DMS53 treated with DMSO at 0.1 percent for 48 hours (cell line): ENCODE measurements around the gene MGRN1.

ENCODE experiments used
- DNase-seq: peaks from one replicate; lab custom pipeline; 2025; ENCODE audit not compliant: unreplicated experiment; lab: John Stamatoyannopoulos, UW

MGRN1 gene

DNA sequence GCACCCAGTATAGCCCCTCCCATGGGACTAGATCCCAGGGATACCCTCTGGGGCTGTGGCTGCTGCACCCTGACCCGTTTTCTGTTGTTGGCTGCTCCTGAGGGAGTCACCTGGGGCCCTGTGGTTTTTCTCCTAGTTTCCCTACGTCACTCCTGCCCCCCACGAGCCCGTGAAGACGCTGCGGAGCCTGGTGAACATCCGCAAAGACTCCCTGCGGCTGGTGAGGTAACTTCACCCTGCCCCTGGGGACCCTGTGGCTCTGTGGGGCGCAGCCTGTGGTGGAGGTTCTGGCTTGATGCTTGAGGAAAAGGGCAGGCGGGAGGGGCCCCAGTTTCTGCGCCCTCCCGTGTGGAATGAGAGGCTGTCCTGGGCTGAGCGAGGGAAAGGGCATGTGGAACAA is 27.2 kb downstream of the MGRN1 start:
- no peak for DNase-seq

- no peak for DNase-seq
Measured at GRCh38 chr16:4652561-4652960, 27.9 kb downstream of the MGRN1 start.

DNA sequence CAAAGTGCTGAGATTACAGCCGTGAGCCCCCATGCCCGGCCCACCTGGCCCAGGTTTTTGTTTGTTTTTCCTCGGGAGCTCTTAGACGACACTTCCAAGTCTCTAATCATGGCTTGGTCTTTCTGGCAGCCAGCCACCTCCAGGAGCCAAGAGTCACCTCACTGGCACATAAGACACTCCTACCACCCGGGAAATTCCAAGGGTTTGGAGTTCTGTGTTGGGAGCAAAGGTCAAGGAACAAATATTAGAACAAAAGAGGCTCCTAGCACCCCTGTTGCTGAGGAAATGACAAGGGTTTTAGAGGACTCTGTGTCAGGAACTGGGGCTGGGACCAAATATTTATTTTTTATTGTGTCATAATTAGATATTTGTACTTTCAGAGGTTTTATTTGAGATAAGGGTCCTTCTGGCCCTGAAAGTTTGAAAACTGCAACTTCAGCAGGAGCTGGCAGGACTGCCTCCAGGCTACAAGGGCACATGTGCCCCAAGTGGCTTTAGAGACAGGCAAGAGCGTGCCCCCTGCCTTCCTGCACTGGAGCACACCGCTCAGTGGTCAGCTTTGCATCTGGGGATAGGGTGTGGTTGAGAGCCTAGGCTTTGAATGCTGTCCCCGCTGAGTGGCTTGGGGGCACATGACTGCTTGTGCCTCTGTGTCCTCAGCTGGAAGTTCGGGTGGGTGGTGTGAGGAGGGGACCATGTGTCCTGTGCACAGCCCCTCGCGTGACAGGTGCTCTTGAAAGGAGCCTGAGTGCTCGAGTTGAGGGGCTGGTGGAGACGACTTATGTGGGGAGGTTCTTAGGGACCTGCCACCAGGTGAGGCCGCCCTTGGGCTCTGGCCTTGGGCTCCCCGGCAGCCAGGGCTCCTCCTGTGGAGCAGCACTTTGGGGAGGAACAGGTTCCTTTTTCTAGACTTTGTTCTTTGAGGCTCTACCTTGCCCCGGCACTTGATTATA is 29.7 kb downstream of the MGRN1 start:
- DNase-seq, result no peak

DNA sequence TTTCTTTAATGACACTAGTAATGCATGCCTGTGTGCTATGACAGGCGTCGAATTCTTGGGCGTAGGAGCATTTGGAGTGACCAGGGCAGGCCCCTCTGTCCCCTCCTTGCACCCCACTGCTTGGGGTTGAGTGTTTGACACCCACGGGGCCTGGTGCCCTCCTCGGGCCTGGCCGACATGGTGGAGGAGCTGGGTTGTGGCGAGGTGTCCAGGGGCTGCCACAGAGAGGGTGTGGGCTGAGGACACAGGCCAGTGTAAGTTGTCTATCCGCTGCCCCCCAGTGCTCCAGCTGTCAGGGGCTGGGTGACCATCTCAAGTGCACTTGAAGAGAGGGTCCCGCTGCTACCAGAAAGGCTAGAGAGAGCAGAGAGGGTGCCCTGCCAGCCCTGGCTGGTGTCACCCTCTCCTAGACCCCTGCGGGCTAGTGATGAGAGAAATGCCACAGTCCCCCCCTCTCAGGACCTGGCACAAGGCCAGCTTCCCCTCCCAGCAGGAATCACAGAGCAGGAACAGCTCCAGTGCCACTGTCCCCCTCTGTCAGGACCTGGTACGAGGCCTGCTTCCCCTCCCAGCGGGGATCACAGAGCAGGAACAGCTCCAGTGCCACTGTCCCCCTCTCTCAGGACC is 30.5 kb downstream of the MGRN1 start:
- DNase-seq, result no peak

GRCh38 chr16:4655801-4656200 is 31.2 kb downstream of the MGRN1 start:
- no peak for DNase-seq

GRCh38 chr16:4656221-4656620 is 31.6 kb downstream of the MGRN1 start:
- DNase-seq, result no peak

DNA sequence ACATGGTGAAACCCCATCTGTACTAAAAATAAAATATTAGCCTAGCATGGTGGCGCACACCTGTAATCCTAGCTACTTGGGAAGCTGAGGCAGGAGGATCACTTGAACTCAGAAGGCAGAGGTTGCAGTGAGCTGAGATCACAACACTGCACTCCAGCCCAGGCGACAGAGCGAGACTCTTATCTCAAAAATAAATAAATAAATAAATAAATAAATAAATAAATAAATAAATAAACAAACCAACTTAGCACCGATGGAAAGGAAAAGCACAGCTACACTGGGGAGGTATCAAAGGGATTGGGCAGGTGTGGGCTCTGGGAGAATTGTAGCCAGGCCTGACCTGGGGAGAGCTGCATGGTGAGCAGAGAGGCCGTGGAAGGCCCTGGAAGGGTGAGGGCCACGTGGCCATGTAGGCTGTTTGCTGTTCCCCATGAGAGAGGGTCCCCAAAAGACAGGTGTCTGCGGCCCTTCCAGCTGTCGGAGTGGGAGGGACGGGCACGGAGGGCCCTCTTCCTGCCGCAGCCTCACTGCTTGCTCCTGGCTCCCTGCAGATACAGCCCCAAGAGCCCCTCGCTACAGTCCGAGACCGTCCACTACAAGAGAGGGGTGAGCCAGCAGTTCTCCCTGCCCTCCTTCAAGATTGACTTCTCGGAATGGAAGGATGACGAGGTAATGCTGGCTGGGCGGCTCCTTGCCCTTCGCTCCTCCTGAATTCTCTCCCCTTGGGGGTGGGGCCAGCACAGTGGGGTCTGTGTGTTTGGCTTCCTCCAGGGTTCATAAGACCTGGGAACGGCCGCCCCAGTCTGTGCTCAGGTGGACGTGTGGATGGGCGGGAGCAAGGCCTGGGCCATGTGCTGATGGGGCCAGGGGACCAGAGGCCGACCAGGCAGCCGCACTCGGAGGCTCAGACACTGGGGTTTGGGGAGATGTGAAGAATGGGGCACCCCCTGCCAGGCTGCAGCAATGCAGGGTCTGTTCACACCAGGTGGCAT is 32.4 kb downstream of the MGRN1 start:
- DNase-seq, result no peak

DNA sequence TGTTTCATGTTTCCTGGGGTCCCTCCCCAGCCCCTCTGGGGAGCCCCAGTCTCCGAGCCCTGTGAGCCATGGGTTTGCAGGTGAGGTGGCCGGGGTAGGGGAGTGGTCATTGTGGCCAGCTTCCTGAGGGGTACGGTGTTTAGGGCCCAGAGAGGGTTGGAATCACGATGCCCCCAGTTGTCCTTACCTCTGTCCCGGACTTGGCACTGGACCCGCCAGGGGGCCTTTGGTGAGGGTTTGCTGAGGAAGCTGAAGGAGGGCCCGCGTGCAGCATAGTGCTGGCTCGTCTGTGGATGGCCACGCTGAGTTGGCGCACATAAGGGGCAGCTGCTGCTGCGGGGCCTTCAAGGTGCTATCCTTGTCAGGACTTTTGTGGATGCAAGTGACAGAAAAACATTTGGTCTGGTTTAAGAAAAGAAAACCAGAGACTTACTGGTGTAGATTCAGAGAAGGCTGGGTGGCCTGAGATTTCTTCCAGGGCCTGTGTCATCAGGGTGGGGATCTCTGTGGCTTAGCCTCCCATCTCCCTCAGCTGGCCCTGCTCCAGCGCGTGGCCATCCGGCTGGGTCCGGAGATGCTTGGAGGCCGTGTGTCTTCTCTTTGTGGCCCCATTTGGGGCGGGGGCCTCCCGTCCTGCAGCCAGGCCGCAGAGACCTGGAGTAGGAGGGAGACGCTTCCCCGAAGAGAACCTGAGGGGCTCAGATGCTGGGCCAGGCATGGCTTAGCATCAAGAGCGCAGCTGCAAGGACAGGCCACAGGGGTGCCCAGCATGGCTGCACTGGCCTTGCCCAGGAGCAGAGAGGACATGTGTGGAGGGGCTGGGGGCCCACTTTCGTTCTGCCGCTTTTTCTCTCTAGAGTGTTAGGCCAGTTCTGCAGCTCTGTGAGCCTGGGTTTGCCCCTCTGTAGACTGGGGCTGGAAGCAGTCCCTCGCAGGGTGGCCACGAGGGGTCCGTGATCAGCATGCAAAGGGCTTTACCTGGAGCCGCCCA is 35.0 kb downstream of the MGRN1 start:
- DNase-seq, result no peak

- DNase-seq, result no peak
Measured at GRCh38 chr16:4660454-4661007, 35.9 kb downstream of the MGRN1 start.

- no peak for DNase-seq
Measured at GRCh38 chr16:4661661-4662060, 37.0 kb downstream of the MGRN1 start.

GRCh38 chr16:4663465-4663776 is 38.8 kb downstream of the MGRN1 start:
- no peak for DNase-seq

DNA sequence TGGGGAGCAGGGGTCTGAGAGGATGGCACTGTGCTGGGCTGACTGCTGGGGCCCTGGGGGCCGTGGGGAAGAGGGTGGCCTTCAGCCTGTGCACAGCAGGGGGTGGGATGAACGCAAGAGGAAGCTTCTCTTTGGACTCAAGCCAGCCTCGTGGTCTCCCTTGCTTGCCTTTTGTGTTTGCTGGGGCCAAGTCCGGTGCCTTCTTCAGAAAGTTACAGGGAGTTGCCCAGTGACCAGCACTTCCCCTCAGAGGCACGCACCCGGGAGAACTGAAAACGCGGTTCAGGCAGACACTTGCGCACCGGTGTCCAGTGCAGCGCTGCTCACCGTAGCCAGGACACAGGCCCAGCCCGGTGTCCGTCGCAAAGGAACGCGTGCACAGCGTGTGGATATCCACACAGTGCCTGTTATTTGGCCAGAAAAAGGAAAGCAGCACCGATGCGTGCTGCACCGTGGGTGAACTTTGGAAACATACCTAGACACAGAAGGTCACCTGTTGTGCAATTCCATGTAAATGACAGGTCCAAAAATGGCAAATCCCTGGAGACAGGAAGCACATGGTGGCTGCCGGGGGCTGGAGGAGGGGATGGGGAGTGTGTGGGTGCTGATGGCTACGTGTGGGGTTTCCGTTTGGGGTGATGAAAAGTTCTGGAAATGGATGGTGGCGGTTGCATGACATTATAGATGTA is 39.3 kb downstream of the MGRN1 start:
- DNase-seq, result no peak

- no peak for DNase-seq
Measured at GRCh38 chr16:4664538-4665418, 40.2 kb downstream of the MGRN1 start.

DNA sequence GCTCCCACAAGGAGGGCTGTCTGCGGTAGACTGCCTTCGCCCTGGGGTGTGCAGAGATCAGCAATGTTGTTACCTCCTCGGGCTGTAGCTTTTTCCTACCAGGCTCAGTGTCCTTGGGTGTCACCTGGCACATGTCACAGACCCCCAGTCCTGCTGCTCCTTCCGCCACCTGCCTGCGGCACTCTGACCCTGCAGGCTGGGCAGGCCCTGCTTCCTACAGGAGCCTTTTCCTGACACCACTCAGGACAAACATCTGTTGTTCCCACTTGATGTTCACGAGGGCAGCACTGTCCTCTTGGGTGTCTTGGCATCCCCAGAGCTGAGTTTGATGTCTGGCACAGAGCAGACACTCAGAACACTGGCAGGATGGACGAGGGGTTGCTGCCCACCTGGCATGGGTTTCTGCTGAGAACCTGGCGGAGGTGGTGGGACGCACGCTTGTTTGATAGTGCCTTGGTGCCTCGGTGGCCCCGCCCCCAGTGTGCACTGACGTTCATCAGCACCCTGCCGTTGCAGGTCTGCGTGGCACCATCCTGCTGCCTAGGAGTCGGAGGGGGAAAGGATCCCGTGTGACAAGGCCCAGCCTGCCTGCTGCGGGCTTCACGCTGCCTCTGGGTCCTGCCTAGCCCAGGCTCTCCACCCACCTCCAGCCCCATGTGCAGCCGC is 42.0 kb downstream of the MGRN1 start:
- no peak for DNase-seq

GRCh38 chr16:4667203-4667963 is 42.8 kb downstream of the MGRN1 start:
- no peak for DNase-seq

GRCh38 chr16:4668313-4668960 is 43.8 kb downstream of the MGRN1 start:
- DNase-seq, result no peak
